Measurements from ENCODE around the gene LRP5.
A peak's percentile ranks its signal among the peaks of the same experiment; 100 is the strongest.
"Not testable (repeated sequence)": the region's sequence is repeated elsewhere in the genome, so short reads cannot be mapped to it uniquely, and the experiment has no call there.

Gene LRP5

DNA sequence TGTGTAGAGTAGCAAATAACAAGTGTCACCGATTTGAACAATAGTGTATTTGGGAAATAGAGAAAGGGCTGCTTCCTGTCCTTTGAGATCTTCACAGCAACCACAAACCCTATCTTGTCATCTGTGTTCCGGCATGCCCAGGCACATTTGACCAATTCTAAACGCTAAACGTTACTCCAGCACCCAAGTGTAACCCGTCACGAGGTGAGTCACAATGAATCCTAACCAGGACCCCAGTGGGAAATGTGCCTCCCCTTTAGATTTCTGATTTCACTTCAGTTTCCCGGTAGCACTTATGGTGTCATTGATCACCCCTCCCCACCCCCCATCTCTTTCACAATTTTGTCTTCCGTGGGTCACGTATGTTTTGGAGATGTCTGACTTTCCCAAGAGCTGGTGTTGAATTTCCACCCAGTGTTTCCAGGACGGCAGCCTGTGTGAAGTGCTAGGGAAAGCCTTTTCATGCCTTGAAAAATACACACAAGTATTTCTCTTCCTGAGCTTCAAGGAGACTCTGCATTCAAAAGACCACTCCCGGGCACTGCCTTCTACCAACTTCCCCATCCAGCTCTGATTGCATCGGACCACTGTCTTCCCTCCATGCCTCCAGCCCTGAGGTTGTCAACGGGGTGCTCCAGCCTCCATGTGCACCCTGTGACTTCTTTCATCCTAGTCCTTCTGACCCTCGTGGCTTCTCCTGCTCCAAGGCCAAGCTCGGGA lies 30.1 kb upstream of the LRP5 start:
- no peak for DNase-seq

DNA sequence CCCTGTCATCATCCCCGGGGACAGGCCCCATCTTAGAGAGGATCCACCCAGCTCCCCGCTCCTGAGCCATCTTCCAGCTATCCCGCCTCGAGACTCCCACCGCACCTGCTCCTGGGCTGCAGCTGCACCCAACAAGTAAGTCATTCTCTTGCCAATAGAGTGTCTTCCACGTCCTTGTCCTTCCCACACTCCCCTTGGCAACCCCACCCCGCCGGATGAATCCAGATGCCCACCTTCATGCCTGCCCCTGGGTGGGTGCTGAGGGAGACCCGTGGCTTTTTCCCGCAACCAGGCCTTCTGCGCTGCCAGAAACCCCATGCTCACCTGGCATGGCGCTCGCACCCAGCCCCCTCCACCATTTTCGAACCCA lies 29.5 kb upstream of the LRP5 start:
- DNase-seq = no peak

DNA sequence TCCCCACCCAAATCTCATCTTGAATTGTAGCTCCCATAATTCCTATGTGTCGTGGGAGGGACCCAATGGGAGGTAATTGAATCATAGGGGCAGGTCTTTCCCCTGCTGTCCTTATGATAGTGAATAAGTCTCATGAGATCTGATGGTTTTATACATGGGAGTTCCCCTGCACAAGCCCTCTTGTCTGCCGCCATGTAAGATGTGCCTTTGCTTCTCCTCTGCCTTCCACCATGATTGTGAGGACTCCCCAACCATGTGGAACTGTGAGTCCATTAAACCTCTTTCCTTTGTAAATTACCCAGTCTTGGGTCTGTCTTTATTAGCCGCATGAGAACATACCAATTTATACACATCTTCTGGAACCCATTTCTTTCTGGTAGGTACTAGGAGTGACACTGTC lies 27.8 kb upstream of the LRP5 start:
- not testable (repeated sequence) for DNase-seq

DNA sequence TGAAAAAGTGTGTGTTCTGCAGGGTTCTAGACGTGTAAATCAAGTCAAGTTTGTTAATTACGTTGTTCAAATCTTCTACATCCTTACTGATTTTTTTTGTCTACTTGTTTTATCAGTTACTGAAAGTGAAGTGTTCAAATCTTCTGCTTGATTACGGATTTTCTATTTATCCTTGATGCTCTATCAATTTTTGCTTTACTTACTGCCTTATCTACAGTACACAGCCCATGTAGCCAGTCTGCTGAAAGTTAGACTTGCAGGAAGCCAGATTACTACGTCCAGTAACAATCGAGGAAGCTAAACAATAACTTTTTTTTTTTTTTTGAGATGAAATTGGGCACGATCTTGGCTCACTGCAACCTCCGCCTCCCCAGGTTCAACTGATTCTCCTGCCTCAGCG lies 25.0 kb upstream of the LRP5 start:
- DNase-seq = no peak

DNA sequence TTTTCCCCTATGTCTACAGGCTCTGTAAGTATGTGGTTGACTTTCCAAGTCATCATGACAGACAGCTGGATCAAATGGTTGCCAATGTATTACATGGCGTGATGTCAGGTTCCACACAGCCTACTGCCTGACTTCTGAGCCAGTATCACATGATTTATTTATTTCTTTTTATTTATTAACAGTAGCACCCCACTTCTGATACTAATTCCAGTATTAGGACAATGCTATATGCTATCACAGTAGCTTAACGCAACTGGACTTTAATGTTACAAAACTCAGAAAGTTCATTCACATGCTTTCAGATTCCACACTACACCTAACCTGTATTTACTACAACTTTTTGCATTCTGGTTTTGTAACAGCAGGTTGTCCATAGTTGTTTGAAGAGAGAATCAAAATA lies 22.9 kb upstream of the LRP5 start:
- DNase-seq = no peak

DNA sequence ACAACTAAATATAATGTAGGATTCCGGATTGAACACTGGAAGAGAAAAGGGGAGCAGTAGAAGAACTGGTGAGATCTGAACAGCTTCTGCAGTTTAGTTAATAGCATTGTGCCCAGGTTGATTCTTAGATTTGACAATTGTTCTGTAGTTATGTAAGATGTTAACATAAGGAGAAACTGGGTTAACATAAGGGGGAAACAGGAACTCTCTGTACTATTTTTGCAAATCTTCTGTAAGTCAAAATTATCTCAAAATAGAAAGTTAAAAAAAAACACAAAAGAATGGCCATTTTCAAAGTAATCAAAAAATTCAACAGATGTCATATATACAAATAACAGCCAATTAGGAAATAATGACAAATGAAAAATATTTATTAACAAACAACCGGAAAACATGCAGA lies 18.7 kb upstream of the LRP5 start:
- DNase-seq = no peak

DNA sequence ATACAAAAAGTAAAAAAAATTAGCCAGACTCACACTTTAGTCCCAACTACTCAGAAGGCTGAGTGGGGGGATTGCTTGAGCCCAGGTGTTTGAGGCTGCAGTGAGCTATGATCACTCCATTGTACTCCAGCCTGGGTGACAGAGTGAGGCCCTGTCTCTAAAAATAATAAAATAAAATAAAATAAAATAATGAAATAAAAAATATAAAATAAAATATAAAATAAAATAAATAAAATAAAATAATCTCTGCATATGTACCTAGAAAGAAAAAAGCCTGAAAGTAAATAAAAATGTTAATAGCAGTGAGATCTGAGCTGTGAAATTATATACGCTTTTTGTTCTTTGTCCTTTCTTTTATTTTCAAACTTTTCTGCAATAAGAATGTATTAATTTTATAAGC lies 17.1 kb upstream of the LRP5 start:
- no peak for DNase-seq

DNA sequence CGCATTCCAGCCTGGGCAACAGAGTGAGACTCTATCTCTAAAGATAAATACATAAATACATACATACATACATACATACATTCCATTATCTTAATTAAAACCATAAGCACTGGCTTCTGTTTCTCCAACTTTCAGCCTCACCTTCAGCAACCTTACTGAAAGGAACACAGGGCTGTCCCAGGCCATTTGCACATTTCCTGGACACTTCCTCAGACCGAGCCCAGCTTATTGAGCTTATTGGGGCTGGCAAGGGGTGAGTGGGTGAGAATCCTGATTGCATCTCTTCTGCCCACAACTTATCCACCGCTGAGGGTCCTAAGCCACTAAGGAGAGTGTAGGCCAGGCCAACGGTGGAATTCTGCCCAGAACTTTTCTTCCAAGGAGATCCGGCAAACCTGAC lies 16.5 kb upstream of the LRP5 start:
- DNase-seq = no peak

DNA sequence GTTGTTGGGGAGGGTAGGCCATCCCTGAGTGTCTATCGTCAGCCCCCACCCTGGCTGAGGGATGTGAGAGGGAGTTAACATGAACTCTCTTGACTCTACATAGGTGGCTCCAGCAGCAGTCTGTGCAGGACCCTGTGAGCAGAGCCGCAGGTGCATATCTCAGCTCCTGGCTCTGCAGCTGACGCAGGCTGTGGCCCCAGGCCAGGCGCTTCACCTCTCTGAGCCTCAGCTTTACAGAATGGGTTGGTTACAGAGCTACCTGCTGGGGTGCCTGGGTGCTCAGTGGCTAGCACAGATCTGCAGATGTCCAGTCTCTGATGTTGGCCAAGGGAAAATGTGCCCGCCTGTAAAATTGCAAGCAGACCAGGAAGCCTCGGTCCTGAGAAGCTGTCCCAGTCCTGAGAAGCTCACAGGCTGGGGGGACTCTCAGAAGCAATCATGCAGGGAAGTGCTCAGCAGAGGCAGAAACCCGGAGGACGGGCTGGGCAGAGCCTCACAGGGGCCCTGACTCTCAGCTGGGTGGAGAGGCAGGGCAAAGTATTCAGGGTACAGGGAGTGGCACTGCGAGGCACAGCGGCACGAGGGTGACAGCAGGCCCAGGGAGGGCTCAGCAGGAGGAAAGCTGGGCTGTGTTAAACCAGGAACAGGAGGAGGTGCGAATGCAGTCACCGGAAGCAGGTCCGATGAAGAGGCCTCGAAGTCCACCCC lies 15.9 kb upstream of the LRP5 start:
- no peak for DNase-seq

DNA sequence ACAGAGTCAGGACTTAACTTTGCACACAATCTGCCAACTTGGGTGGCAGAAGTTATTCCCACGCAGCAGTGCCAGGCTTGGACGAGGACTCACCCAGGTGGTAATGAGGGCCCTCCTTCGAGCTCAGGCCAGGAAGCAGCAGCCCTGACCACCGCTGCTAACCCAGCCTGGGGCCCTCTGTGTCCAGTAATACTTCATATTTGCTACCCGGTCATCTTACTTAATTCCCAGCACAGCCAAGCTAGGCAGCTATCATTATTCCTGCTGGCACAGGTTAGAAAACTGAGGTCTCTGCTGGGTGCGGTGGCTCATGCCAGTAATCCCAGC lies 15.4 kb upstream of the LRP5 start:
- no peak for DNase-seq

DNA sequence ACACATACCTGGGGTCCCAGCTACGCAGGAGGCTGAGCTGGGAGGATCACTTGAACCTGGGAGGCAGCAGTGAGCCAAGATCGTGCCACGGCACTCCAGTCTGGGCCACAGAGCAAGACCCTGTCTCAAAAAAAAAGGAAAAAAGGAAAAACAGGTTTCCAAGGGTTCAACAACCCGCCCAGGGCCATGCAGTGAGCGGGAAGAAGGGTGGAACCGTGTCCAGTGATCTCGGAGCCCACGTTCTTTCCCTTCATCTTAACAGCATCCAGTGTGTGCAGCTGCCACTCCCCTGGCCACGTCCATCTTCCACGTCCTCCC lies 14.9 kb upstream of the LRP5 start:
- DNase-seq = no peak

DNA sequence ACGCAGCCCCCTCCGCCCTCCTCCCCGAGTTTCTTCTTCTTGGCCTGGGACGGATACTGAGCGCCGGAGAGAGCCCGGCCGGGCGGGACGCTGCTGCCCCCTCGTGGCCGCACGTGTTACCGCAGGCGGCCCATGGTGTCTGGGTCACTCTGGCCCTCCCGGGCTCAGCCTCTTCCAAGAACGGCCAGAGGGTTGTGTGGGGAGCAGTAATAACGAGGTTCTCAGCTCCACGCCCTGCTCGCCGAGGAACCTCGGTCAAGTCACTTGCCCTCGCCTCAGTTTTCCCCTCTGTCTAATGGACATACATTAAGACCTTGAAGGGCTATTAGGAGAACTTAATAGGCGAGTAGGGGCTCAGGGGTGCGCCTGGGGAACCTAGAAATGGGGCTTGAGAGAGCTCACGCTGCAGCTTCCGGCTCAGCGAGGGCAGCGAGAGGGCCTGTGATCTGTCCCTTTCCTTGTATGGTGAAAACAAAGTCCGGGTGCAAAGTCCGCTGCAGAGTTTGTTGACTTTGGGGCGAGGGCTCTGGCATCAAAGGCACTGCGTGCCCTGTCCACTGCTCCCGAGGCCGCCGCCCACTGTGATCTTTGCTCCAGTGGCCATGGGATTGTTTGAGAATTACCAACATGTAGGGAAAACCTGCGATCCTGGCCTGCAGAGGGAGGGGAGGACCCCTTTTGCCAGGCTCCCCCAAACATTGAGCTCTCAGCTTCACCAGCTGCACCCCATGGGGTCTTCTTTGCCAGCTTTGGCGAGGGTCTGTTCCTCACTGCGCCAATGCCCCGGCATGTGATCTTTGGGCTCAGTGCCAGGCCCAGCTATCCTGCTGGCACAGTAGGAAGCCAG lies 14.4 kb upstream of the LRP5 start:
- DNase-seq = peak in 47 of 51 donors; percentile 17 to 88 (median 56)

DNA sequence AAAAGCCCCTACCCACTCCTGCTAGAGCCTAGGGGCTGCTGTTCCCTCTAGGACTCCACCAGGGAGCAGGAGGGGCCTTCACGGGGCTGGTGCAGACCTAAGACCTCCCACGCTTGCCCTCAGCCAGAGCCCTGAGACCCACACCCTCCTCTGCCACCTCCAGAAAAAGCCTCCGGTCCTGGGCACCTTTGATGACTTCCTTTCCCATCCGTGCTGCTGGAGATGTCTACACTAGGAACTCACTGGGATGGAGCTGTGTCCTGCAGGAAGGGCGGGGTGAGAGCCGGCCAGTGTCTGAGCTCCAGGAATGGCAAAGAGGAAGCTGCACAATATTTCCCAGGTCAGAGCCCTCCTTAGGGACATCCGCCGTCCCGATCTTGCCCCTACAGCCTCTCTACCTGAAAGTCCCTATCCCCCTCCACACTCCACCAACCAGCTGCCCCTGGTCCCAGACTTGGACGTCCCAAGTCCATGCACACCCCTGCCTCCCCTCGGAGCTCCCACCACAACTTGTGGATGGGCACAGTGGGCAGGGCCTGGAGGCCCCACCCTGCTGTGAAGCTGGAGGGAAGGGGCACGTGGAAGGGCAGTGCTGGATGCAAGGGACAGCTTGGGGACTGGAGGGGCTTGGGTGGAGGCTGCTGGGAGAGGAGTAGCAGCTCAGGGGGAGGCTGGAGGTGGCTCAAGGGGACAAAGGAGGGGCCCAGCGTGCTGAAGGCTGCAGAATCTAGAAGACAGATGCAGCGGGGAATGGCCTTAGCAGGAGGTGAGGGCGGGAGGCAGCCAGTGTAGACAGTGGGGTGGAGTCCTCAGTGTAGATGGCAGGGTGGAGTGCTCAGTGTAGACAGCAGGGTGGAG lies 13.5 kb upstream of the LRP5 start:
- no peak for DNase-seq

DNA sequence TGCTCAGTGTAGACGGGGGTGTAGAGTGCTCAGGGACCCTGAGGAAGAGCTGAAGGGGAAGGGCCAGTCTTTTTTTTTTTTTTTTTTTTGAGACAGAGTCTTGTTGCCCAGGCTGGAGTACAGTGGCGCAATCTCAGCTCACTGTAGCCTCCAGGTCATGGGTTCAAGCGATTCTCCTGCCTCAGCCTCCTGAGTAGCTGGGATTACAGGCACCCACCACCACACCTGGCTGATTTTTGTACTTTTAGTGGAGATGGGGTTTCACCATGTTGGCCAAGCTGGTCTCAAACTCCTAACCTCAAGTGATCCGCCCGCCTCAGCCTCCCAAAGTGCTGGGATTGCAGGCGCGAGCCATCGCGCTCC lies 12.9 kb upstream of the LRP5 start:
- DNase-seq = not testable (repeated sequence)

DNA sequence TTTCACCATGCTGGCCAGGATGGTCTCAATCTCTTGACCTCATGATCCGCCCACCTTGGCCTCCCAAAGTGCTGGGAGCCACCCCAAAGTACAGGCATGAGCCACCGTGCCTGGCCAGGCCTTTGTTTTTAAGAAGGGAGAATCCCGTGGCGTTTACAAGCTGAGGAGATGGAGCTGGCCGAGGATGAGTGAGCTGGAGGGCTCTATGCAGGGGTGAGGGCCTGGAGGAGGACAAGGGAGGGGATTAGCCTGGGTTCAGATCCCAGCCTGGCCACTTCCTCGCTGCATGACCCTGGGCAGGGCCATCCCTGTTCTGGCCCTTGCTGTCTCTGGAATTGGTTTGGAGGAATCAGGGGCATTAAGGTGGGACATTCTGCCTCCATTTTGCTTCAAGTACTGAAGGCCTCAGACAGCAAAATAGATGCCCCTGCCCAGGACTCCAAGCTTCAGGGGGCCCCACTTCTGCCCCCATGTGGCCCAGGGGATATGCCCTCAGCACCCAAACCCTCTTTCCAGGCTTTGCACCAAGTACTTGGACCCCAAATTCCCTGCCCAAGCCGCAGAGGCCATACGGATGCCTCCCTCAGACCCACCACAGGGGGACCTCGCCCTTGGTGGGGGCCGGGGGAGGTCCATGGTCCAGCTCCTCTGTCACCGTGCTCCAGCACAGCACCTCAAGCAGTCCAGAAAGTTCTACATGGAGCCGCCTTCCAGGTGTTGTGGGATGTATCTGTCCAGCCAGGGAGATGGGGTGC lies 12.1 kb upstream of the LRP5 start:
- DNase-seq = no peak

DNA sequence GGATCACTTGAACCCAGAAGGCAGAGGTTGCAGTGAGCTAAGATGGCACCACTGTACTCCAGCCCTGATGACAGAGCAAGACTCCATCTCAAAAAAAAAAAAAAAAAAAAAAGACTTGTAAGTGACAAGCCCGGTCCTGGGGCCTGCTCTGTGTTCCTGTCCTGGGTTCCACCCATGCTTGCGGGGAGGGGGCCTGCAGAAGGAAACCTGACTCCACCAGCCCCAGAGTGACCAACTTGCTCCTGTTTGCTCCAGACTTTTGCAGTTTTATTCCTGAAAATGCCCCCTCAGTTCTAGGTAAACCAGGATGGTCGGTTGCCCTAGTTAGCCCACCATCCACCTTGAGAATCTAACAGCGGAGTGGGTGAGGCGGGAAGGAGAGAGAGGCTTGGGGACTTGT lies 10.1 kb upstream of the LRP5 start:
- no peak for DNase-seq

DNA sequence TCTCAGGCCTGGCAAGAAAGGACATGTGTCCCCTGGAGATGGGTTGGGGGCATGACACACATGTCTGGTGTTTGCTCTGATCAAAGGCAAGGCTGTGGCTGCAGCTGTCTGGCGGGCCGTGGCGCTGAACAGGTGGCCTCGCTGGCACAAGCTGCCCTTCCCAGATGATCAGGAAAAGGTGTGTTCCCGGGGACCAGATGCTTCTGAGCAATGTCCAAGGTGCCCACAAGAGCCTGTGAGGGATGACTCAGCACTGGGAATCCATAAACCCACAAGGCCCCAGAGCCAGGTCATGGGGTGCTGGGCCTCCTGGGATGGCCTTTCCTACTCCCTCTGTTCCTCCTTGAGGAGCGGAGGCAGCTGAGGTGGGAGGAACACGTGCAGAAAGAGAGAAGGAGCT lies 9.7 kb upstream of the LRP5 start:
- DNase-seq = no peak

DNA sequence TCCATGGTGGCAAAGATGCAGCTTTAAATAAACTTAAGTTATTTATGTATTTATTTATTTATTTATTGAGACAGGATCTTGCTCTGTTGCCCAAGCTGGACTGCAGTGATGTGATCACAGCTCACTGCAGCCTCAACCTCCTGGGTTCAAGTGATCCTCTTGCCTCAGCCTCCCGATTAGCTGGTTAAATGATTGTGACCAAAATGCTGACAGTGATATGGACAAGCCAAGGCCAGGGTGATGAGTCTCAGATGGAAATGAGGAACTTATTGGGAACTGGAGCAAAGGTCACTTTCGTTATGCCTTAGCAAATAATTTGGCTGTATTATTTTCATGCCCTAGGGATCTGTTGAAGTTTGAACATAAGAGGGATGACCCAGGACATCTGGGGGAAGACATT lies 9.3 kb upstream of the LRP5 start:
- no peak for DNase-seq

DNA sequence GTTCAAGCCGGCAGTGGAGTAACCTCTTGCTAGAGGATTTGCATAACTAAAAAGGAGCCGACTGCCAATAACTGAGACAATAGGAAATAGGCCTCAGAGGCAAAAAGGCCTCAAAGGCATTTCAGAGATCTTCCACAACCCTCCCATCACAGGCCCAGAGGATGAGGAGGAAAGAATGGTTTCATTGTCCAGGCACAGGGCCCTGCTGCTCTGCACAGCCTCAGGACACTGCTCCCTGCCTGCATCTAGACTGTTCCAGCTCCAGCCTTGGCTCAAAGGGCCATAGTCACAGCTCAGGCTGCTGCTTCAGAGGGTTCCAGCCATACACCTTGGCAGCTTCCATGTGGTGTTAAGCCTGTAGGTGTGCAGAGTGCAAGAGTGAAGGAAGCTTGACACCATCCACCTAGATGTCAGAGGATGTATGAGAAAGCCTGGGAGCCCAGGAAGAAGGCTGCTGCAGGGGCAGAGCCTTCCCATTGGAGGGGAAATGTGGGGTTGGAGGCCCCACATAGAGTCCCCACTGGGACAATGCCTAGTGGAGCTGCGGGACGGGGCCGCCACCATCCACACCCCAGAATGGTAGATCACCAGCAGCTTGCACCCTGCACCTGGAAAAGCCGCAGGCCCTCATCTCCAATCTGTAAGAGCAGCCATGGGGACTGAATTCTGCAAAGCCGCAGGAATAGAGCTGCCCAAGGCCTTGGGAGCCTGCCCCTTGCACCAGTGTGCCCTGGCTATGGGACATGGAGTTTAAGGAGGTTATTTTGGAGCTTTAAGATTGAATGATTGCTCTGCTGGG lies 8.2 kb upstream of the LRP5 start:
- no peak for DNase-seq

DNA sequence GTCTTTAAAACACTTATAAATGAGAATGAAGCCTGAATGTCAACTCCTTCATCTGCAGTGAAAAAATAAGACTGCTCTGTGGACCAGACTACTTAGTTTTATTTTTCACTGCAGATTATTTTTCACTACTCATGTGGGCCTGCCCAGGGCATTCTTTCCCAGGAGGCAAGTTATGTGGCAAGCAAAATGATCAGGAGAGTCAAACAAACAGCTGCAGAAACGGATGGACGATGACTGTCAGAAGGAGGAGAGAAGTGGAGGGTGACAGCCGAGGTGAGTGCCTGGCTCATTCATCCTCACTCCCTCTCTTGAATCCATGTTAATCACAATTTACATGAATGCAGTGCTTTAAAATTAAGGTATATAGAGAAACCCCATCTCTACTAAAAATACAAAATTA lies 5.8 kb upstream of the LRP5 start:
- DNase-seq = no peak

Data from hypothalamus (tissue), 51 donors.